ENCODE results near the gene ESRP2.

The ESRP2 gene

DNA sequence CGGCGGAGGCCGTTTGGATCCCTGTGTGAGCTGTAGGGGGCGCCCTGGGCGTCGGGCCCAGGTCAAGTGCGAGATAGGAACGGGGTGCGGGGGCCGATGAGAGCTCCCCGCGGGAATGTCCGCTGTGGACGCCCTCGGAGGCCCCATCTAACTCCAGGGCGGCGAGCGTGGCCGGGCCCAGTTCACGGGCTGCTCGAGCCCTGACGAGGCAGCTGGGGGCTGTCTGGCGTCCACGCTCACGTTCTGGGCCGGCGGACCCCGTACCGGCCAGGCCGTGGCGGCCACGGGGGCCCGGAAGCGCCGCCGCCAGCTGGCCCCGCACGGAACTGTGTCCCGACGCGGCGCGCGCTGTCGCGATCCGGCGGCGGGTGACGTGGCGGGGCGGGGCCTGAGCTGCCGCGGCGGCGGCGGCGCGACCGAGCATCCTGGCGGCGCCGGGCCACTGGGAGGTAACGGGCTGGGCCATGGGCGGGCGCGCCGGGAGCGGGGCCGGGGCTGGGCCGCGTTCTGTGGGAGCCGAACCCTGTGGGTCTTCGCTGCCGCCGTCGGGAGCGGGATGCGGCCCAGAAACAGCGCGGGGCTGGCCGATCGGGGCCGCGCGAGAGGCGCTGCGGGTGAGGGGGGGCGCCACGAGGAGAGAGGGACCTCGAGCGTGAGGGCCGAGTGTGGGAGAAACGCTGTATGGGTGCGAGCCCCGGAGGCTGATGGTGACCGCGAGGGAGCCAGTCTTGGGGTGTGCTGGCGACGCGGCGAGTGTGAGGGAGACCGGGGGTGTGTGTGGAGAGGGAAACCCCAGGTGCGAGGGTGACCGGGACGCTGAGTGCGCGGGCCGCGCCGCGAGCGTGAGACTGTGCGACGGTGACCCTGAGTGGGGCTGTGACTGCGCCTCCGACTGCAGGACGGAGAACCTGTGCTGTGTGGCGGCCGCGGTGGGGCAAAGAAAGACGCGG is 28.5 kb upstream of the ESRP2 start, which contains the start of gene SLC7A6 (continued):
- TF ChIP-seq, protein P1, sequence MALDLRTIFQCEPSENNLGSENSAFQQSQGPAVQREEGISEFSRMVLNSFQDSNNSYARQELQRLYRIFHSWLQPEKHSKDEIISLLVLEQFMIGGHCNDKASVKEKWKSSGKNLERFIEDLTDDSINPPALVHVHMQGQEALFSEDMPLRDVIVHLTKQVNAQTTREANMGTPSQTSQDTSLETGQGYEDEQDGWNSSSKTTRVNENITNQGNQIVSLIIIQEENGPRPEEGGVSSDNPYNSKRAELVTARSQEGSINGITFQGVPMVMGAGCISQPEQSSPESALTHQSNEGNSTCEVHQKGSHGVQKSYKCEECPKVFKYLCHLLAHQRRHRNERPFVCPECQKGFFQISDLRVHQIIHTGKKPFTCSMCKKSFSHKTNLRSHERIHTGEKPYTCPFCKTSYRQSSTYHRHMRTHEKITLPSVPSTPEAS (tag by site-specific recombination; IDR thresholded peaks at IDR 0.05), result 0 out of 2 replicates have a peak, but pooled peaks have one; percentile 27
- TF ChIP-seq ZNF239 (tag by site-specific recombination; IDR thresholded peaks at IDR 0.05) (peak; percentile 20; the same call in 1 of the 2 replicates), ZNF335 (tag by site-specific recombination; conservative IDR thresholded peaks at IDR 0.05) (peak; percentile 90), ZXDB (tag by site-specific recombination; IDR thresholded peaks at IDR 0.05) (peak; percentile 73), ZNF391 (tag by site-specific recombination; IDR thresholded peaks at IDR 0.05; ENCODE audit: borderline replicate concordance, low read depth) (0 out of 2 replicates have a peak, but pooled peaks have one; percentile 37), ZBTB11 (tag by site-specific recombination; conservative IDR thresholded peaks at IDR 0.05; ENCODE audit: low read depth) (peak; percentile 63; the same call in 1 of the 2 replicates), SP2 (tag by site-specific recombination; IDR thresholded peaks at IDR 0.05) (0 out of 2 replicates have a peak, but pooled peaks have one; percentile 12), ZNF501 (tag by site-specific recombination; IDR thresholded peaks at IDR 0.05) (peak; percentile 44; the same call in 1 of the 2 replicates), ZNF138 (tag by site-specific recombination; IDR thresholded peaks at IDR 0.05; ENCODE audit: borderline replicate concordance) (no peak), KLF1 (tag by site-specific recombination; IDR thresholded peaks at IDR 0.05) (peak; percentile 61), KLF17 (tag by site-specific recombination; IDR thresholded peaks at IDR 0.05) (peak; percentile 29; the same call in 1 of the 2 replicates), TSHZ1 (tag by site-specific recombination; IDR thresholded peaks at IDR 0.05; ENCODE audit: borderline replicate concordance) (no peak), ZSCAN5A (tag by site-specific recombination; IDR thresholded peaks at IDR 0.05) (peak; percentile 68; the same call in 1 of the 2 replicates), OVOL3 (tag by site-specific recombination; IDR thresholded peaks at IDR 0.05) (0 out of 2 replicates have a peak, but pooled peaks have one; percentile 21), ZNF132 (tag by site-specific recombination; IDR thresholded peaks at IDR 0.05; ENCODE audit: borderline replicate concordance) (no peak), ZBTB48 (tag by site-specific recombination; IDR thresholded peaks at IDR 0.05) (peak; percentile 79), RBAK (tag by site-specific recombination; IDR thresholded peaks at IDR 0.05) (no peak), ZNF311 (tag by site-specific recombination; IDR thresholded peaks at IDR 0.05; ENCODE audit: borderline replicate concordance) (no peak)
- TF ChIP-seq, protein P2, sequence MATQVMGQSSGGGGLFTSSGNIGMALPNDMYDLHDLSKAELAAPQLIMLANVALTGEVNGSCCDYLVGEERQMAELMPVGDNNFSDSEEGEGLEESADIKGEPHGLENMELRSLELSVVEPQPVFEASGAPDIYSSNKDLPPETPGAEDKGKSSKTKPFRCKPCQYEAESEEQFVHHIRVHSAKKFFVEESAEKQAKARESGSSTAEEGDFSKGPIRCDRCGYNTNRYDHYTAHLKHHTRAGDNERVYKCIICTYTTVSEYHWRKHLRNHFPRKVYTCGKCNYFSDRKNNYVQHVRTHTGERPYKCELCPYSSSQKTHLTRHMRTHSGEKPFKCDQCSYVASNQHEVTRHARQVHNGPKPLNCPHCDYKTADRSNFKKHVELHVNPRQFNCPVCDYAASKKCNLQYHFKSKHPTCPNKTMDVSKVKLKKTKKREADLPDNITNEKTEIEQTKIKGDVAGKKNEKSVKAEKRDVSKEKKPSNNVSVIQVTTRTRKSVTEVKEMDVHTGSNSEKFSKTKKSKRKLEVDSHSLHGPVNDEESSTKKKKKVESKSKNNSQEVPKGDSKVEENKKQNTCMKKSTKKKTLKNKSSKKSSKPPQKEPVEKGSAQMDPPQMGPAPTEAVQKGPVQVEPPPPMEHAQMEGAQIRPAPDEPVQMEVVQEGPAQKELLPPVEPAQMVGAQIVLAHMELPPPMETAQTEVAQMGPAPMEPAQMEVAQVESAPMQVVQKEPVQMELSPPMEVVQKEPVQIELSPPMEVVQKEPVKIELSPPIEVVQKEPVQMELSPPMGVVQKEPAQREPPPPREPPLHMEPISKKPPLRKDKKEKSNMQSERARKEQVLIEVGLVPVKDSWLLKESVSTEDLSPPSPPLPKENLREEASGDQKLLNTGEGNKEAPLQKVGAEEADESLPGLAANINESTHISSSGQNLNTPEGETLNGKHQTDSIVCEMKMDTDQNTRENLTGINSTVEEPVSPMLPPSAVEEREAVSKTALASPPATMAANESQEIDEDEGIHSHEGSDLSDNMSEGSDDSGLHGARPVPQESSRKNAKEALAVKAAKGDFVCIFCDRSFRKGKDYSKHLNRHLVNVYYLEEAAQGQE (tag by site-specific recombination; IDR thresholded peaks at IDR 0.05), result peak; percentile 34; the same call in 1 of the 2 replicates

All from HEK293 (cell line).